ENCODE measurements around the gene PLD1. TPM values are rescaled to one million over a fixed set of nuclear protein-coding genes. Genes with fewer than 3 reads are reported as not detected.

Gene PLD1
- total and polyA plus RNA-seq, 2 of the 8 experiments (the other 6 are each of a cell fraction or from before 2014, with no cell fraction given) = 1.2 to 2.6 TPM

GRCh38 chr3:171832989-171833388, 22.7 kb upstream of the PLD1 start (continued):
- no peak for TF ChIP-seq CHD7 (IDR thresholded peaks at IDR 0.05; ENCODE audit: insufficient replicate concordance, low read length)
- no peak for TF ChIP-seq TAF7 (optimal IDR thresholded peaks at IDR 0.05; ENCODE audit: borderline replicate concordance, low read depth, low read length)
- TF ChIP-seq MAFK (IDR thresholded peaks at IDR 0.05; ENCODE audit: low read depth, low read length) = no peak
- no peak for TF ChIP-seq SIX5 (IDR thresholded peaks at IDR 0.05; ENCODE audit: low read depth, low read length)
- TF ChIP-seq E2F6 (IDR thresholded peaks at IDR 0.05) = no peak

Data from H1 (cell line).